ENCODE results near the gene NUP93. TPM values are rescaled to one million over a fixed set of nuclear protein-coding genes. Genes with fewer than 3 reads are reported as not detected.

The NUP93 gene
- total RNA-seq, 3 donors from 2014 or later = 31.0 to 45.6 (median 40.8) TPM

DNA sequence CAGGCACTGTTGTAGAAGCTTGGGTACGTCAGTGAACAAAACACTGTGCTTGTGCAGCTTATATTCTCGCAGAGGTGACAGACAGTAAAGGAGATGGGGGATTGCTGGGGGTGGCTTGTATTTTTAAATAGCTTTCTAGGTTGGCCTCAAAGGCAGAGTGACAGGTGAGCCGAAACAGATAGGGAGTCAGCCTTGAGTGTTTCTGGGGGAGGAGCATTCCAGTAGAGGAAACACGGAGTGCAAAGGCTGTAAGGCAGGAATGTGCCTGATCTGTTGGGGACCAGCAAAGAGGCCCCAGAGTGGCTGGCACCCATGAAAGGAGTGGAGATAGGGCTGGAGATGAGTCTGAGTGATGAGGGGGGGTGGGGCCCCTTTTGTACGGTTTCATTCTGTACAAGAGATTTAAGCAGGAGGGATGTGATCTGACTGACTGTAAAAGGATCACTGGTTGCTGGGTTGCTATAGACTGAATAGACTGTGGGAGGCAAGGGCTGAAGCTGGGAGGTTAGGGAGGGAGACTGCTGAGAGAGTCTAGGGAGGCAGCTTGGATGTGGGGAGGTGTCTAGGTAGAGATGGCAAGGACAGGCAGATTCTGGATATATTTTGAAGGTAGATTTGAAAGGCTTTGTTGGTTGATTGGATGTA, 15.2 kb downstream of the NUP93 start:
- Histone ChIP-seq H3K4me3 (no peak overlapping the region), H3K4me1 (ENCODE audit: low read depth) (peaks cover 4% of the 10 kb centered on the region), H3K9me3 (no peaks in the 10 kb centered on the region), H3K36me3 (ENCODE audit: low read depth) (no peaks in the 10 kb centered on the region)
- no peak for DNase-seq
- intact Hi-C loops (cut with DNase I, micrococcal nuclease) = no loop called here
- TF ChIP-seq, protein P1, sequence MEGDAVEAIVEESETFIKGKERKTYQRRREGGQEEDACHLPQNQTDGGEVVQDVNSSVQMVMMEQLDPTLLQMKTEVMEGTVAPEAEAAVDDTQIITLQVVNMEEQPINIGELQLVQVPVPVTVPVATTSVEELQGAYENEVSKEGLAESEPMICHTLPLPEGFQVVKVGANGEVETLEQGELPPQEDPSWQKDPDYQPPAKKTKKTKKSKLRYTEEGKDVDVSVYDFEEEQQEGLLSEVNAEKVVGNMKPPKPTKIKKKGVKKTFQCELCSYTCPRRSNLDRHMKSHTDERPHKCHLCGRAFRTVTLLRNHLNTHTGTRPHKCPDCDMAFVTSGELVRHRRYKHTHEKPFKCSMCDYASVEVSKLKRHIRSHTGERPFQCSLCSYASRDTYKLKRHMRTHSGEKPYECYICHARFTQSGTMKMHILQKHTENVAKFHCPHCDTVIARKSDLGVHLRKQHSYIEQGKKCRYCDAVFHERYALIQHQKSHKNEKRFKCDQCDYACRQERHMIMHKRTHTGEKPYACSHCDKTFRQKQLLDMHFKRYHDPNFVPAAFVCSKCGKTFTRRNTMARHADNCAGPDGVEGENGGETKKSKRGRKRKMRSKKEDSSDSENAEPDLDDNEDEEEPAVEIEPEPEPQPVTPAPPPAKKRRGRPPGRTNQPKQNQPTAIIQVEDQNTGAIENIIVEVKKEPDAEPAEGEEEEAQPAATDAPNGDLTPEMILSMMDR (IDR thresholded peaks at IDR 0.05) = no peak
- no peak for ATAC-seq

DNA sequence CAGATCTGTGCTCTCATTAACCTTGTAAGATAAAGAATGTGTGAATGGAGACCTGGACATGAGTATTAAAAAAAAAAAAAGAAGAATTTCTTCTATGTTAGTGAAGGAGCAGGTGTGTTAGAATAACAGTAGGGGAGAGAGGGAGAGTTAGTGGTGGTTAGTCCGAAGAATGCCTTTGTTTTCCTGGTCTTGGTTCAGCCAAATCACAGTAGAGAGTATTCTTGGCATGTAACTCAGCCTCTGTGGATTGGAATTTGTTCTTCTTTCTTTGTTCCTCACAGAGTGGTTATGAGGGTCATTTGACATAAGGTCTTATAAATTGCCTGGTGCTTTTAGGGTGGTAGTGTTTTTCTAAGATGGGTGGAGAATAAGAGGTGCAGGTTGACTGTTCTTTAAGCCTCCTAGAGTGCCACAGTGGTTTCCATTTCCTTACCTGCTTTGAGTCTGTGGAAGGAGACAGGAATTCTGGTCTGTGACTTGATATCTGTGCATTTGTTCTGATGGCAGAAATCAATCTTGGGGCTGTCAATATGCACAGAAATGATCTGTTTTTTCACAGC, 17.6 kb downstream of the NUP93 start:
- intact Hi-C loops (cut with DNase I, micrococcal nuclease) = no loop called here
- Histone ChIP-seq H3K36me3 (ENCODE audit: low read depth) (no peaks in the 10 kb centered on the region), H3K9me3 (no peaks in the 10 kb centered on the region), H3K4me3 (no peak overlapping the region), H3K4me1 (ENCODE audit: low read depth) (peaks cover 4% of the 10 kb centered on the region)
- no peak for DNase-seq
- TF ChIP-seq, protein P1 (IDR thresholded peaks at IDR 0.05) = no peak
- no peak for ATAC-seq

DNA sequence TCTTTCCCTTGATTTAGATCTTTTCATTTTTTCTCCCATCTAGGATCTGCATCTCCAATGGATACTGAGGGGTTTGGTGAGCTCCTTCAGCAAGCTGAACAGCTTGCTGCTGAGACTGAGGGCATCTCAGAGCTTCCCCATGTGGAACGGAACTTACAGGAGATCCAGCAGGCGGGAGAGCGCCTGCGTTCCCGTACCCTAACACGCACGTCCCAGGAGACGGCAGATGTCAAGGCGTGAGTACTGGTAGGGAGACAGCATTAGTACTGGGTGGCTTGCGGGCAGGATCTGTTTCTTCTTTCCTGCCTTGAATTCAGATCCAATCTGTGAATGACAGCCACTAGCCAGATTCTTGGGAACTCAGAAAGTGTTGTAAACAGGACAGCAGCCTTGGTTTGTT, 18.3 kb downstream of the NUP93 start:
- TF ChIP-seq, protein P1 (IDR thresholded peaks at IDR 0.05) = no peak
- H3K9me3 ChIP-seq = no peaks in the 10 kb centered on the region
- H3K36me3 ChIP-seq (ENCODE audit: low read depth) = no peaks in the 10 kb centered on the region
- H3K4me1 ChIP-seq (ENCODE audit: low read depth) = peaks cover 4% of the 10 kb centered on the region
- DNase-seq = no peak
- intact Hi-C loops (cut with DNase I, micrococcal nuclease) = no loop called here
- no peak overlapping the region for H3K4me3 ChIP-seq
- no peak for ATAC-seq

DNA sequence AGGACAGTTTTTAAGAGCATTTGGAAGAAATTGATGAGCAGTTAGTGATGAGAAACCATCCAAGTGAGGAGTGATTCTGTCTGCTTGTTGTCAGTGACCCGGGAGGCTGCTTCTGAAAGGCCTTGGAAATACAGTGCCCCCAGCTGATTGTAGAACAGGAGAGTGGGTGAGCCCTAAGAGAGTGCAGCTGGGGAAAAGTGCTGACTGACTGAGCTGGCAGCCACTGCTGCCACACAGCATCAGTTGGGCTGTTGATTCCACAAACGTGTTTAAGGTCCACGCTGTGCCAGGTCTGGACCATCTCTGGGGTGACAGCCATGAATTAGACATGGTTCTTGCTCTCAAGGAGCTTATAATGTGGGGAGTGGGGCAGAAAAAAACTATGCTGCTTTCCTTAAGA, 18.9 kb downstream of the NUP93 start:
- DNase-seq (no peak), ATAC-seq (no peak)
- intact Hi-C loops (cut with DNase I, micrococcal nuclease) = no loop called here
- TF ChIP-seq, protein P1 (IDR thresholded peaks at IDR 0.05) = no peak
- Histone ChIP-seq H3K4me1 (ENCODE audit: low read depth) (peaks cover 3% of the 10 kb centered on the region), H3K4me3 (no peak overlapping the region), H3K9me3 (no peaks in the 10 kb centered on the region), H3K36me3 (ENCODE audit: low read depth) (no peaks in the 10 kb centered on the region)

DNA sequence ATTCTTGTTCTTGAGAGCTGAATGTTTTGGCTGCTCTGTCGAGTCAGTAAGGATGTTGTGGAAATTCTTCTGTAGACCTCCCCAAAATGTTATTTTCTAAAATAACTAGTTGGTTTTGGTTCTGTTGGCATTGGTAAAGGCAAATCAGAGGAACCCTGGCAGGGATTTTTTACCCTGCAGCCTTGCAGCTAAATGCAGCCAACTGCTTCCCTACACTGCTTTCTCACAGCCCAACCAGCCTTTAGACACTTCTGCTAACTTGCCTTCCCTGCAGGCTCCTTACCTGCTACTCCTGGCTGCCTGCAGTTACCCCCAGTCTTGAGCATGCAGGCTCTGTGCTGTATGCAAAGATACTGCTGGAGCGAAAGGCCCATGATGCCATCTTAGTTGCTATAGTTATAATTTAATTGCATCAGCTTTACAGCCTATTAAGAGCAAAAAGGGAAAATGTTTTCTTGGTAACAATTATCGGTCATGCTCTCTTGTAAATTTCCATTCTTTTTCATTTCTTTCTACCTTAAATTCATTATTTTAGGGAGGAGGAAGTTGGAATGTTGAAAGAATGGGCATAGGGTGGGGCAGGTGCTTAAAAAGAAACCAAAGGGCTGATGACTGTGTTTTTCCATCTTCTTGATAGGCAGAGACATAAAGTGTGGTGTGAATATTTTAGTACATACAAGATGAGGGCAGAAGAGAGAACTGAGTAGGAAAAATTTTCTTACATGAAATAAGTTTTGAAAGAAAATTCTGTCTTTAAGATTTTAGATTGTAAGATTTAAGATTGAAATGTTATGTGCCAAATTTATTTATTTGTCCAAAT, 20.0 kb downstream of the NUP93 start:
- intact Hi-C loops (cut with DNase I, micrococcal nuclease) = no loop called here
- ATAC-seq (no peak), DNase-seq (no peak)
- Histone ChIP-seq H3K4me3 (no peak overlapping the region), H3K36me3 (ENCODE audit: low read depth) (no peaks in the 10 kb centered on the region), H3K4me1 (ENCODE audit: low read depth) (no peaks in the 10 kb centered on the region), H3K9me3 (no peaks in the 10 kb centered on the region)
- TF ChIP-seq, protein P1 (IDR thresholded peaks at IDR 0.05) = no peak
